NCI-H1105 treated with DMSO at 0.1 percent for 48 hours (cell line): ENCODE data around the gene MGAT5.

Source experiments
- DNase-seq: peaks from one replicate; lab custom pipeline; 2025; lab: John Stamatoyannopoulos, UW

MGAT5 gene

GRCh38 chr2:134421556-134422328, 167.9 kb downstream of the MGAT5 start:
- no peak for DNase-seq

GRCh38 chr2:134425724-134426496, 172.0 kb downstream of the MGAT5 start:
- DNase-seq = no peak

- no peak for DNase-seq
Observed at GRCh38 chr2:134426721-134427120, 172.8 kb downstream of the MGAT5 start.

DNA sequence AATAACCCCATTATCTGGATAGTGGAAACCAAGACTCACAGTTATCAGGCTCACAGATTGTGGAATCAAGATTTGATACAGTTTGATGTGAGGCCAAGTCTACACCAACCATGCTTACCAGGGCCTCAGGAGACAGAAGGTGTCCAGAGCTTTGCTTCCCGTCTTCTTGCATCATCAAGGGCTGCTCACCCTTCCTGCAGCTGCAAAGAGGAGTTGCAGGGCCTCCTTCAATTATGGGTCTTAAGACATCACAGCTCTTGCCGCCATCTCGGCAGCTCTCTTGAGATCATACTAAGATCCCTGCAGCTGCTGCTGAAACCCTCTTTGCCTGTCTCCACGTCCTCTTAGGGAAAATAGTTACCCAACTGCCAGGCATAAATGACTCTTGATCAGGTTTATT, 176.0 kb downstream of the MGAT5 start:
- no peak for DNase-seq

DNA sequence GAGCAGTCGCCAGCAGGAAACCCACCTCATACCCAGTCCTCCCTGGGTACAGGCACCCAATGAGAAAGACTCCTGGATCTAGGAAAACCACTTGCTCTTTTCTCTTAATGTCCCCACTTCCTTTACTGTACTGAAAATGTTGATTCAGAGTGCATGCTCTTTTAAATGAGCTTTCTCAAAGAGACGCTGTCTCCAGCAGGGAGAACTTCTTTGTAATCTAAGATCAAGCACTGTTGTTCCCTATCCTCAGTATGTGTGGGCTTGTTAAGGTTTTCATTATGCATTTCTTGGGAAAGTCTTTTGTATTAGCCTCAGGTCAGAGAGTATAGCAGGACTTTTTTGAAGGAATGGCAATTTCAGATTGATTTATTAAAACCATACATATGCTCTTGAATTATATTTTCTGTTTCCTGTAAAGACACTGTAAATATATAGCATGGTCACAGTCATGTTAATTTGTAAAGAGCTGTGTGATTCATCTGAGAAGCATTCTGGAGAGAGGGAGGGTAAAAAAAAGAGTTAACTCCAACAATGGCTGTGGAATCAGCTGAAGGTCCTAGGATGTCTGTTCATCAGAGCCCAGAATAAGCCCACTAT, 178.1 kb downstream of the MGAT5 start:
- DNase-seq = no peak

GRCh38 chr2:134432435-134432883, 178.6 kb downstream of the MGAT5 start:
- no peak for DNase-seq

GRCh38 chr2:134433469-134433868, 179.6 kb downstream of the MGAT5 start:
- DNase-seq = no peak

- DNase-seq = no peak
Observed at GRCh38 chr2:134433979-134434378, 180.1 kb downstream of the MGAT5 start.

GRCh38 chr2:134435505-134435904, 181.6 kb downstream of the MGAT5 start:
- DNase-seq = no peak

DNA sequence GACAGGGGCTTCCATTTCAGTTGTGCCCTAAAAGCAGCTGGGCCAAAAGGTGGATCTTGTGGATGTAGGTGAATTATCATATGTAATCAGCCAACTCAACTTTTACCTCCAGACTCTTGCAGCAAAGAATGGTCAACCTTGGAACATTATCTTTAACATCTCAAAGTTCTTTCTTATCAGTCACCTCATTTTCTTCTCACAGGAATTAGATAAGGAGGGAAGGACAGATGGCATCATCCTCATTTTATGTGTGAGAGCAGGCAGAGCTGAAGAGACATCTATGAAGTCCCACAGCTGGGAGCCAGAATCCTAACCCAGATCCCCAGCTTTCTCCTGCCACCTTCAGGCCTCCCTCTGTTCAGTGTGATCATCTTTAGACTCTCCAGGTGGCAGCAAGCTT, 182.1 kb downstream of the MGAT5 start:
- no peak for DNase-seq

DNA sequence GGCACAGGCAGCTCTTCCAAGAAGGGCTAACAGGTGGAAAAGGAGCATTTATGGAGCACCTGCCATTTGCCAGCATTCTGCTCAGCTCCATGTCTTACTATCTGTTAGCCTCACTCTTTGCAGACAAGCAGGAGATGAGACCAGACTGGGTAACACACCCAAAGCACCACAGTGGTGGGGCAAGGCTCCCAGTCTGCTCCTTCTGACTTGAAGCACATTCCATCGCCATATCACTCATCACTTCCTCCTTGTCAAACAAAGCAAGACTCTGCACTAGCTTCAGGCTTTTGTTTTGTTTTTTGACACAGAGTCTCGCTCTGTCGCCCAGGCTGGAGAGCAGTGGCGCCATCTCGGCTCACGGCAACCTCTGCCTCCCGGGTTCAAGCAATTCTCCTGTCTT, 182.8 kb downstream of the MGAT5 start:
- no peak for DNase-seq

DNA sequence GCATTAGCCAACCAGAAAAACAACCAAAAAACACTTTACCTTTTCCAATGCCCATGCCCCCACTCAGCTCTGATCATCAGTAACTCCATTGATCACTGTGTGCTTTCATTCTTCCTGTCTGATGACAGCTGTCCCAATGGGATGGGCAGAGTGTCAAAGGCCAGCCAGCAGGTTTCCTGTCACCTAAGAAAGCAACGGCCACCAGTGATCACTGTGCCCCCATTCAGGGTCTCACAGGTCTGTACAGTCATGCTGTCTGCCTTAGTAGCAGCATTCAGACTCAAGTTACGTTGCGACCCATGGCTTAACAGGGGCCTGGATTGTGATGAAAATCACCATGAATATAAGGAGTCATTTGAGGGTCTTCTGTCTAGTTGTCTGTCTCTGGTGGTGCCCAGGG, 184.5 kb downstream of the MGAT5 start:
- DNase-seq = no peak

GRCh38 chr2:134440336-134440909, 186.6 kb downstream of the MGAT5 start:
- DNase-seq = no peak

GRCh38 chr2:134441153-134441863, 187.4 kb downstream of the MGAT5 start:
- no peak for DNase-seq

DNA sequence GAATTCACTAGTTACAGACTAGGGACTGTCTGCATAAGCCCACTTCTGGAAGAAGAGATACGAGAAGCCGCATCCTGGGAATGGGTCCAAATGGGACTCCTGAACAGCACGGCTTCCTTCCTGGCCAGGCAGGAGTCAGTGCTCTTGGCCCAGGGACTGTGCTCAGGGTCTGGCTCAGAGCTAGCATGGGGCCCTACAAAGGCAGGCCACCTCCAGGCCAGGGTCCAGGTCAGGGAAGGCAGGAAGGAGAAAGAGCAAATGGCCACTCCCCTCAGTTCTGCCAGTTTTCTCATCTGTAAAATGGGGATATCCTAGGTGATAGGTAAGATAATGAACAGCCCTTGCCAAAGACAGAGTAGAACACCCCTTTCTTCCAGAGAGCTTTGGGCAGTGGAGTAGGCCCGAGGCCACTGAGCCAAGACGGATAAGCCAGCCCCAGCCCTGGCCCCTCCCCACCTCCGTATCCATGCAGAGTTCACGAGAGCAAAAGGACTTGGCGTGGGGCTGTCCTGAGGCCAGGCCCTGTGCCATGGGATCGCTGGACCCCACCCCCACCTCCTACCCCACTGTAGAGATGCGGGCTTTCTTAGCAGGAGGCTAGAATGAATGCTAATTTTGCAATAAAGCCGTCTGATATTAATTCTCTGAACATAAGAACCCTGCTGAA, 190.1 kb downstream of the MGAT5 start:
- no peak for DNase-seq

DNA sequence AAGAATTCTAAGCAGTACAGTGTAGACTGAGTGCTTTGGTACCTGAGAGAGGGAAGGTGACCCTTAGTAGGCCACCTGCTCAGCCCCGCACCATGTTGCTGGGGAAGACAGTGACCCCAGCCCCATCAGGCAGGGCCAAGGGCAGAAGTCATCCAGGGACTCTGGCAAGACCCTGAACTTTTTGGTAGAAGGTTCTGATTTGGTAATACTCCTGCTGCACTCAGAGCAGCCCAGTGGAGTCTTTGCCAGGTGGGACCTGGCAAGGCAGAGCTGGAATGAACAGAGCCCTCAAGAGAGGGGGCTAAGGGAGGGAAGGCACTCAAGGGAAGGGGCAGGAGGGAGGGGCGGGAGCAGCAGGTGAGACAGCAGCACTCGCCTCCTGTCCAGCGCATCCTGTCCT, 191.2 kb downstream of the MGAT5 start:
- no peak for DNase-seq

GRCh38 chr2:134445985-134446382, 192.1 kb downstream of the MGAT5 start:
- DNase-seq = no peak

GRCh38 chr2:134446383-134447017, 192.6 kb downstream of the MGAT5 start:
- no peak for DNase-seq

- DNase-seq = no peak
Observed at GRCh38 chr2:134447669-134448068, 193.8 kb downstream of the MGAT5 start.

DNA sequence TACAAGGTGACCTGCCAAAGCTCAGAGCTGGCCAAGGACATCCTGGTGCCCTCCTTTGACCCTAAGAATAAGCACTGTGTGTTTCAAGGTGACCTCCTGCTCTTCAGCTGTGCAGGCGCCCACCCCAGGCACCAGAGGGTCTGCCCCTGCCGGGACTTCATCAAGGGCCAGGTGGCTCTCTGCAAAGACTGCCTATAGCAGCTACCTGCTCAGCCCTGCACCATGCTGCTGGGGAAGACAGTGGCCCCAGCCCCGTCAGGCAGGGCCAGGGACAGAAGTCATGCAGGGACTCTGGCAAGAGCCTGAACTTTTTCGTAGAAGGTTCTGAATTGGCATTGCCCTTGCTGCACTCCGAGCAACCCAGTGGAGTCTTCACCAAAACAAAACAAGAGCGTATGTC, 194.8 kb downstream of the MGAT5 start:
- DNase-seq = no peak

DNA sequence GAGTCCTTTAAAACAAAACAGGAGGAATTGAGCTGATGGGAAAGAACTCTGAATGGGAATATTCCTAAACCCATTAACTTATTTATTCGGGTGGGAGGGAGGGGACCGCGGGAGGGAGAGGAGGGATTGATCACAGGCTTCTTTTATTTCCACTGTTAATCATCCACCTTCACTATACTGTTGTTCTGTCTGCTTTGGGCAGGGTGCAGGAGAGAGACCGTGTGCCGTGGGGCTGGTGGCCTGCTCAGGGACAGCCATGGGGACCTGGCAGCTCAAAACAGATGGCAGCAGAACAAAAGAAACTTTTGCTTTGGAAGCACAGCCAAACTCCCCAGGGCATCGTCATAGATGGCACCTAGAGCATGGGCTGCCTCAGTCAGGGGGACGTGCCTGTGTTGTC, 195.3 kb downstream of the MGAT5 start:
- DNase-seq = no peak
